Endothelial cell of umbilical vein (primary cell): Measurements from ENCODE around the gene CTAGE9.
"Not testable (repeated sequence)": the region's sequence is repeated elsewhere in the genome, so short reads cannot be mapped to it uniquely, and the experiment has no call there.

ENCODE experiments used
- CTCF ChIP-seq, 2 donors: IDR thresholded peaks; 1 replicate in 1 of 2; 2 replicates in 1 of 2; pipeline ENCODE4 v1.5.1; 2011; ENCODE audit warnings: low read length in 2 of 2, mild to moderate bottlenecking in 2 of 2, moderate library complexity in 2 of 2, control low read depth in 1 of 2, inconsistent platforms in 1 of 2, low read depth in 1 of 2; ENCODE audit not compliant: insufficient read depth in 1 of 2; ENCODE audit errors: extremely low read depth in 1 of 2
- EZH2 ChIP-seq: IDR thresholded peaks from 2 replicates; pipeline ENCODE4 v1.6.1; 2012; ENCODE audit warnings: borderline replicate concordance, low read depth, mild to moderate bottlenecking, moderate library complexity, low read length, inconsistent platforms; ENCODE audit not compliant: severe bottlenecking
- FOS ChIP-seq: IDR thresholded peaks from 2 replicates; pipeline ENCODE4 v1.6.1; 2011; ENCODE audit warnings: mild to moderate bottlenecking, low read length, moderate library complexity, borderline replicate concordance; ENCODE audit not compliant: insufficient read depth
- GATA2 ChIP-seq: IDR thresholded peaks from 2 replicates; pipeline ENCODE4 v1.7.0; 2011; ENCODE audit warnings: low read depth, mild to moderate bottlenecking, moderate library complexity, mixed read lengths, low read length; ENCODE audit not compliant: insufficient read length, insufficient read depth
- JUN ChIP-seq: IDR thresholded peaks from 2 replicates; pipeline ENCODE4 v1.6.1; 2011; ENCODE audit warnings: borderline replicate concordance, low read depth; ENCODE audit not compliant: insufficient read length, insufficient read depth
- MAX ChIP-seq: IDR thresholded peaks from 2 replicates; pipeline ENCODE4 v1.6.1; 2011; ENCODE audit not compliant: insufficient read depth, insufficient read length
- MYC ChIP-seq: IDR thresholded peaks from one replicate; pipeline ENCODE4 v1.6.1; 2011; ENCODE audit warnings: mild to moderate bottlenecking, low read depth, low read length
- POLR2A ChIP-seq: IDR thresholded peaks from 2 replicates; pipeline ENCODE4 v1.6.1; 2012; ENCODE audit warnings: low read depth, mild to moderate bottlenecking, control low read depth, low read length
- POLR2AphosphoS5 ChIP-seq: IDR thresholded peaks from 2 replicates; pipeline ENCODE4 v1.6.1; 2012; ENCODE audit warnings: low read depth, mild to moderate bottlenecking, control low read depth, low read length, moderate library complexity; ENCODE audit not compliant: insufficient read depth

GRCh38 chr6:131715567-131715966 is 4.8 kb upstream of the CTAGE9 start:
- not testable (repeated sequence) for TF ChIP-seq POLR2AphosphoS5; MYC; CTCF (IDR thresholded peaks at IDR 0.05; ENCODE audit: extremely low read depth in 1 of 2, insufficient read depth in 1 of 2, low read depth in 1 of 2, low read length in 2 of 2); EZH2; POLR2A; JUN; FOS; MAX; GATA2
